Activated CD8-positive, alpha-beta T cell treated with anti-CD3 and anti-CD28 coated beads, Interleukin-2, amount 10 ng/mL, durations not matched to agents 7 days and 5 days (primary cell): ENCODE measurements around the gene FLT4. TPM values are rescaled to one million over a fixed set of nuclear protein-coding genes. Genes with fewer than 3 reads are reported as not detected.
A peak's percentile ranks its signal among the peaks of the same experiment; 100 is the strongest.
"Not testable (repeated sequence)": the region's sequence is repeated elsewhere in the genome, so short reads cannot be mapped to it uniquely, and the experiment has no call there.

Experiments
- ATAC-seq: fragments of 150-1000 bp; cut with Tn5 transposase; one replicate; pipeline ENCODE4 v1.10.0; 2021; ENCODE audit warnings: moderate library complexity
- CTCF ChIA-PET: fragments of 350-600 bp; sonication (Branson Sonifier 250); formaldehyde crosslinking; loops from one replicate; lab custom pipeline; 2021; ENCODE audit warnings: antibody characterized with exemption; lab: Charles Lee
- POLR2A ChIA-PET: fragments of 350-600 bp; sonication (Branson Sonifier 250); formaldehyde crosslinking; loops from one replicate; lab custom pipeline; 2021; ENCODE audit warnings: antibody characterized with exemption; lab: Charles Lee
- DNase-seq: peaks from one replicate; pipeline ENCODE4 v3.0.0-alpha.2; 2020
- H3K27ac Mint-ChIP-seq: one replicate; pipeline ENCODE4 v1.8.0; 2021; ENCODE audit warnings: mild to moderate bottlenecking, mixed read lengths
- H3K27me3 Mint-ChIP-seq: one replicate; pipeline ENCODE4 v1.8.0; 2021; ENCODE audit warnings: low read depth, mixed read lengths
- H3K36me3 Mint-ChIP-seq: one replicate; pipeline ENCODE4 v1.8.0; 2021; ENCODE audit warnings: low read depth, mixed read lengths
- H3K4me1 Mint-ChIP-seq: one replicate; pipeline ENCODE4 v1.8.0; 2021; ENCODE audit warnings: low read depth, mixed read lengths
- H3K4me3 Mint-ChIP-seq: one replicate; pipeline ENCODE4 v1.8.0; 2021; ENCODE audit warnings: mild to moderate bottlenecking, mixed read lengths
- H3K9me3 Mint-ChIP-seq: one replicate; pipeline ENCODE4 v1.8.0; 2022; ENCODE audit warnings: mixed read lengths; ENCODE audit not compliant: insufficient read depth
- total RNA-seq, 2 experiments: library from RNA; stranded (reverse); gene quantifications; one replicate each; pipeline ENCODE4 v1.2.3, GENCODE V29; 2021

The FLT4 gene
- total RNA-seq, result 1 to 10 TPM in 1 of 2 experiments, under 1 TPM in 1; 0.90 to 1.6 TPM

GRCh38 chr5:180649297-180650039, at the start of gene FLT4:
Gene FLT4, minus strand, starts transcription at chr5:180649600. Its CDS starts 55 bp downstream, at chr5:180649545.
- POLR2A ChIA-PET, result no interaction called here
- H3K27me3 Mint-ChIP-seq, result peaks cover 40% of the 10 kb centered on the region

DNA sequence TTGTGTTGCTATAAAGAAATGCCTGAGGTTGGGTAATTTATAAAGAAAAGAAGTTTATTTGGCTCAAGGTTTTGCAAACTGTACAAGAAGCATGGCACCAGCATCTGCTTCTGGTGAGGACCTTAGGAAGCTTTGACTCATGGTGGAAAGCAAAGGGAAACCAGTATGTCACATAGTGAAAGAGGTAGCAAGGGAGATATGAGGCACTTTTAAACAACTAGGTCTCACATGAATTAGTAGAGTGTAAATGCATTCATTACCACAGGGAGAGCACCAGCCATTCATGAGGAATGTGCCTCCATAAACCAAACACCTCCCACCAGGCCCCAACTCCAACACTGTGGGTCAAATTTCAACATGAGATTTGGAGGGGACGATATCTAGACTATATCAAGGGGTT, 49.6 kb upstream of the FLT4 start:
- H3K27me3 Mint-ChIP-seq, result peaks cover 9% of the 10 kb centered on the region
- no peak overlapping the region for H3K4me3 Mint-ChIP-seq
- H3K36me3 Mint-ChIP-seq, result no peaks in the 10 kb centered on the region
- H3K27ac Mint-ChIP-seq, result no peak overlapping the region
- DNase-seq (no peak), ATAC-seq (no peak)
- no peaks in the 10 kb centered on the region for H3K9me3 Mint-ChIP-seq
- CTCF ChIA-PET, result no interaction called here
- H3K4me1 Mint-ChIP-seq, result no peaks in the 10 kb centered on the region
- POLR2A ChIA-PET, result no interaction called here

More at GRCh38 chr5:180649297-180650039, at the start of gene FLT4:
- H3K36me3 Mint-ChIP-seq, result no peaks in the 10 kb centered on the region
- H3K4me3 Mint-ChIP-seq, result peak within 1 kb of the TSS; percentile 77
- CTCF ChIA-PET, result interaction anchor here (1.4 to 1.6 kb wide), 2 partner anchors 47 to 69 kb away, joined by 3 to 9 read pairs; no protein-coding TSS in a partner anchor
- ATAC-seq (peak; percentile 47), DNase-seq (no peak)
- H3K9me3 Mint-ChIP-seq, result no peaks in the 10 kb centered on the region
- H3K4me1 Mint-ChIP-seq, result peaks cover 11% of the 10 kb centered on the region
- H3K27ac Mint-ChIP-seq, result no peak within 1 kb of the TSS

DNA sequence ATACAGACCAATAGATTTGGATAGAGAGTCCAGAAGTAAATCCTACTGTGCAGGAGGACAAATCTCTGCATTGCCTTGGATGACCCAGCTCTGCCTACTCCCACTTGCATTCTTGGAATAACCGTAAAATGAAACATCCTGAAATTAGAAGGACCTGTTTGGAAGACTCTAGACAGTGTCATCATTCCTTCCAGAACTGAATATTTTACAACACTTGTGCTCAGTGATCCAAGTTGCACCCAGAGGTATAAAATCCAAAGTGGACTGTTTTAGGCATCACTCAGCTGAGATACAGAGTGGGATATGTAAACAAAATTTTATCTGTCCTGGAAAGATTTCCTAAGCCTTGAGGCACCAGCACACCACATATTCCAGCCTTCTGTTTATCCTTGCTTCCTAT, 46.7 kb upstream of the FLT4 start:
- H3K4me3 Mint-ChIP-seq, result no peak overlapping the region
- CTCF ChIA-PET, result no interaction called here
- peaks cover 11% of the 10 kb centered on the region for H3K27me3 Mint-ChIP-seq
- POLR2A ChIA-PET, result no interaction called here
- no peaks in the 10 kb centered on the region for H3K4me1 Mint-ChIP-seq
- DNase-seq (no peak), ATAC-seq (no peak)
- no peaks in the 10 kb centered on the region for H3K36me3 Mint-ChIP-seq
- no peaks in the 10 kb centered on the region for H3K9me3 Mint-ChIP-seq
- H3K27ac Mint-ChIP-seq, result no peak overlapping the region

DNA sequence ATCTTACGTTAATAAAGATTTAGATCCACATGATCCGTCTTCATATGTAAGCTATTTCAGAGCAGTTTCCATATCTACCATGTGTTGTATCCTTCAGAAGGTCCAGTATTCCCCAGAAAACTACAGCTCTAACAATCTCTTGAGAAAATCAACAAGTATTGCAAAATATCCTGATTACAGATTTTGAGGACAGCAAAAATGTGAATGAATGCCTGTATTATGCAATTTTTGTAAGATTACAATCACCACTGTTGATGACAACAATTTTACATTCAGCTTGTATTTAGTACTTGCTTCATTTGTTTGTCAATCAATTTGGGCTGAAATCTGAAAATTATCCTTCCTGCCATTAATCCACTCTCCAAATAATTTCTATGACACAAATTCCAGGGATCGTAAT, 43.0 kb upstream of the FLT4 start:
- no peak overlapping the region for H3K4me3 Mint-ChIP-seq
- DNase-seq (no peak), ATAC-seq (no peak)
- ChIA-PET CTCF (interaction anchor here (0.8 to 3.1 kb wide), 3 partner anchors 8 to 25 kb away, joined by 3 to 19 read pairs (median 6); no protein-coding TSS in a partner anchor), POLR2A (no interaction called here)
- peaks cover 27% of the 10 kb centered on the region for H3K4me1 Mint-ChIP-seq
- H3K27me3 Mint-ChIP-seq, result peaks cover 7% of the 10 kb centered on the region
- no peaks in the 10 kb centered on the region for H3K9me3 Mint-ChIP-seq
- H3K27ac Mint-ChIP-seq, result no peak overlapping the region
- H3K36me3 Mint-ChIP-seq, result no peaks in the 10 kb centered on the region

- Mint-ChIP-seq H3K36me3 (no peaks in the 10 kb centered on the region), H3K9me3 (no peaks in the 10 kb centered on the region), H3K4me3 (no peak overlapping the region), H3K27ac (no peak overlapping the region), H3K27me3 (peaks cover 6% of the 10 kb centered on the region), H3K4me1 (peaks cover 27% of the 10 kb centered on the region)
- no peak for DNase-seq
- ChIA-PET POLR2A (interaction anchor here (0.8 kb wide), 1 partner anchor 112 kb away, joined by 4 read pairs; no protein-coding TSS in a partner anchor), CTCF (interaction anchor here (3.1 kb wide), 1 partner anchor 27 kb away, joined by 19 read pairs; no protein-coding TSS in a partner anchor)
- no peak for ATAC-seq
Observed at GRCh38 chr5:180691046-180691445, 41.6 kb upstream of the FLT4 start.

DNA sequence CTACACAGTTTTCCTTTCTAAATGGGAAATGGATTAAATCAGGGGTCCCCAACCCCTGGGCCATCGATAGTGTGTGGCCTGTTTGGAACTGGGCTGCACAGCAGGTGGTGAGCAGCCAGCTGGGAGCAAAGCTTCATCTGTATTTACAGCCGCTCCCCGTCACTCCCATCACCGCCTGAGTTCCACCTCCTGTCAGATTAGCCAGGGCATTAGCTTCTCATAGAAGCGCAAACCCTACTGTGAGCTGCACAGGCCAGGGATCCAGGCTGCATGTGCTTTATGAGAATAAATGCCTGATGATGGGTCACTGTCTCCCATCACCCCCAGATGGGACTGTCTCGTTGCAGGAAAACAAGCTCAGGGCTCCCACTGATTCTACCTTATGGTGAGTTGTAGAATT, 41.2 kb upstream of the FLT4 start:
- Mint-ChIP-seq H3K36me3 (no peaks in the 10 kb centered on the region), H3K4me1 (peaks cover 27% of the 10 kb centered on the region), H3K27ac (no peak overlapping the region), H3K9me3 (no peaks in the 10 kb centered on the region), H3K27me3 (peaks cover 6% of the 10 kb centered on the region), H3K4me3 (no peak overlapping the region)
- ATAC-seq (no peak), DNase-seq (no peak)
- ChIA-PET POLR2A (no interaction called here), CTCF (interaction anchor here (3.1 kb wide), 1 partner anchor 27 kb away, joined by 19 read pairs; no protein-coding TSS in a partner anchor)

DNA sequence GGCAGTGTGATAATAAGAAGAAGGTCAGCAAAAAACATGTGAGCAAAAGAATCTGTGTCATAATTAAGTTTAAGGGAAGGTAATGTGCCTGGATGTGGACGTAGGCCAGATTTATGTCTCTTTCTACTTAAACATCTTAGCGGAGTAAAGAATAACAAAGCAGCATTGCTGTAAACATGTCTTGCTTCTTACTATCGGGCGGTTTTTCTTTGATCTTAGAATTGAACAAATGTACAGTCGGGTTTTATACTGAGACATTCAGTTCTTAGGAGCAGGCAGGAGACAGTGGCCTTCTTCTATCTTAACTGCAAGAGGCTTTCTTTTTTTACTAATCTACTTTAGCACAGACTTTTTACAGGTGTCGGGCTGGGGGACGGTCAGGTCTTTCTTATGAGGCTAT, 40.4 kb upstream of the FLT4 start:
- ATAC-seq, result no peak
- Mint-ChIP-seq H3K4me1 (peaks cover 29% of the 10 kb centered on the region), H3K36me3 (no peaks in the 10 kb centered on the region), H3K9me3 (no peaks in the 10 kb centered on the region), H3K27ac (peak overlapping the region; percentile 86), H3K27me3 (peaks cover 6% of the 10 kb centered on the region), H3K4me3 (peak overlapping the region; percentile 65)
- POLR2A ChIA-PET, result no interaction called here
- CTCF ChIA-PET, result interaction anchor here (2.4 to 3.1 kb wide), 2 partner anchors 28 to 29 kb away, joined by 19 read pairs; no protein-coding TSS in a partner anchor
- no peak for DNase-seq

GRCh38 chr5:180689071-180689694, 39.8 kb upstream of the FLT4 start:
- ATAC-seq, result peak; percentile 90
- Mint-ChIP-seq H3K9me3 (no peaks in the 10 kb centered on the region), H3K36me3 (no peaks in the 10 kb centered on the region), H3K27ac (peak overlapping the region; percentile 86), H3K4me1 (peaks cover 31% of the 10 kb centered on the region), H3K4me3 (peak overlapping the region; percentile 65), H3K27me3 (peaks cover 6% of the 10 kb centered on the region)
- CTCF ChIA-PET, result interaction anchor here (2.4 kb wide), 1 partner anchor 29 kb away, joined by 19 read pairs; no protein-coding TSS in a partner anchor
- DNase-seq, result peak; percentile 65
- POLR2A ChIA-PET, result no interaction called here

GRCh38 chr5:180688330-180689070, 39.1 kb upstream of the FLT4 start:
- peak; percentile 35 for ATAC-seq
- peaks cover 6% of the 10 kb centered on the region for H3K27me3 Mint-ChIP-seq
- no peaks in the 10 kb centered on the region for H3K9me3 Mint-ChIP-seq
- ChIA-PET CTCF (interaction anchor here (1.0 to 2.4 kb wide), 4 partner anchors 17 to 69 kb away, joined by 3 to 19 read pairs (median 4); no protein-coding TSS in a partner anchor), POLR2A (no interaction called here)
- H3K4me3 Mint-ChIP-seq, result peak overlapping the region; percentile 65
- no peak for DNase-seq
- peaks cover 37% of the 10 kb centered on the region for H3K4me1 Mint-ChIP-seq
- H3K36me3 Mint-ChIP-seq, result no peaks in the 10 kb centered on the region
- H3K27ac Mint-ChIP-seq, result peak overlapping the region; percentile 86

DNA sequence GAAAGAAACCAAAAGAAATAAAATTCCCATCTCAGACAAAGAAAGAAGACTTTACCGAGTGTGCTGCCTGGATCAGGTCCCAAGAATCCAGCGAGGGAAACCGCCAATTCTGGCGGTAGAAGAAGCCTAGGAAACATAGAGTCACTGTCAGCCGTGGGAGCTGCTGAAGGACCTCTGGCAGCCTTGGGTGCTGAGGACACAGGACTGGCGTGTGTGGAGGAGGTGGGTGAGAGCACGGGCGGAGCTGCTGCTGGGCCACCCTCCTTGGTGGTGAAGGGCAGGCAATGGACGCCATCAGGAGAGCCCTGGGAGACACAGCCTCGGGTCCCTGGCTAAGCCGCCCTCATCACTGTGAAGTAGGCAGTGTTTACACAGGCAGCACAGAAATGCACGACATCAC, 37.4 kb upstream of the FLT4 start:
- H3K36me3 Mint-ChIP-seq, POLR2A ChIA-PET, H3K27ac Mint-ChIP-seq, H3K4me3 Mint-ChIP-seq, DNase-seq, H3K27me3 Mint-ChIP-seq, H3K9me3 Mint-ChIP-seq, ATAC-seq, CTCF ChIA-PET: not testable (repeated sequence)
- peaks cover 42% of the 10 kb centered on the region for H3K4me1 Mint-ChIP-seq

GRCh38 chr5:180684623-180685161, 35.3 kb upstream of the FLT4 start:
- DNase-seq, result no peak
- Mint-ChIP-seq H3K27me3 (no peaks in the 10 kb centered on the region), H3K4me3 (no peak overlapping the region), H3K9me3 (no peaks in the 10 kb centered on the region), H3K36me3 (no peaks in the 10 kb centered on the region), H3K27ac (no peak overlapping the region), H3K4me1 (peaks cover 31% of the 10 kb centered on the region)
- POLR2A ChIA-PET, result no interaction called here
- ATAC-seq, result no peak
- CTCF ChIA-PET, result interaction anchor here (0.7 to 1.2 kb wide), 3 partner anchors 9 to 13 kb away, joined by 3 to 6 read pairs (median 6); no protein-coding TSS in a partner anchor
